GM12878 (cell line): ENCODE results near the gene SIVA1.

Source experiments
- ESRRA ChIP-seq: IDR thresholded peaks from 2 replicates; pipeline ENCODE4 v1.6.1; 2012; ENCODE audit warnings: mild to moderate bottlenecking, low read length, improper control_type of control experiment
- NFIC ChIP-seq: IDR thresholded peaks from 2 replicates; pipeline ENCODE4 v1.6.1; 2012; ENCODE audit warnings: low read depth, mild to moderate bottlenecking, inconsistent platforms, low read length, moderate library complexity
- REST ChIP-seq: IDR thresholded peaks from 2 replicates; pipeline ENCODE4 v1.6.1; 2012; ENCODE audit warnings: mild to moderate bottlenecking, low read depth, low read length

- TF ChIP-seq NFIC, result no peak
- no peak for TF ChIP-seq REST
- no peak for TF ChIP-seq ESRRA
These were observed 2.7 kb upstream of the SIVA1 start for GRCh38 chr14:104750056-104750752.
